Measurements from ENCODE around the gene C11orf97.
"Not testable (repeated sequence)": the region's sequence is repeated elsewhere in the genome, so short reads cannot be mapped to it uniquely, and the experiment has no call there.

The C11orf97 gene

GRCh38 chr11:94511932-94512781 is at the start of gene C11orf97:
C11orf97 (plus strand) TSS chr11:94512461; CDS start chr11:94512529, 68 bp downstream.
- no peak for DNase-seq (ENCODE audit: low read depth)

DNA sequence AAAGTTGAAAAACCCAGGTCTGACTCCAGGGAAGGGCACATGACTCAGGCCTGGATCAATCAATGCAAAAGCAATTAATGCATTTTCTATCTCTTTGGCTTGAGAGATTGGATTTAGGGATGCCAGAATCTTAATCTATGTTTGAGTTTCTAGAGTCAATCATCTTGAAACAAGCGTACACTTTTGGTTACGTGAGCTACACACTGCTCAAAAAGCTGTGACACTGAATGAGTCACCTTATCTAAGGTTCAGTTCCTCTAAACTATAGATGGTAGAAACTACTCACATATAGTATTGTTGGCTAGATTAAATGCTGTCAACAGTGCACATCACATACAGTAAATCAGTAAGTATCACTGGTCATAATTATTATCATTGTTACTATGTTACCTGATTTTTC is 42.8 kb upstream of the C11orf97 start:
- DNase-seq (ENCODE audit: low read depth), result no peak

DNA sequence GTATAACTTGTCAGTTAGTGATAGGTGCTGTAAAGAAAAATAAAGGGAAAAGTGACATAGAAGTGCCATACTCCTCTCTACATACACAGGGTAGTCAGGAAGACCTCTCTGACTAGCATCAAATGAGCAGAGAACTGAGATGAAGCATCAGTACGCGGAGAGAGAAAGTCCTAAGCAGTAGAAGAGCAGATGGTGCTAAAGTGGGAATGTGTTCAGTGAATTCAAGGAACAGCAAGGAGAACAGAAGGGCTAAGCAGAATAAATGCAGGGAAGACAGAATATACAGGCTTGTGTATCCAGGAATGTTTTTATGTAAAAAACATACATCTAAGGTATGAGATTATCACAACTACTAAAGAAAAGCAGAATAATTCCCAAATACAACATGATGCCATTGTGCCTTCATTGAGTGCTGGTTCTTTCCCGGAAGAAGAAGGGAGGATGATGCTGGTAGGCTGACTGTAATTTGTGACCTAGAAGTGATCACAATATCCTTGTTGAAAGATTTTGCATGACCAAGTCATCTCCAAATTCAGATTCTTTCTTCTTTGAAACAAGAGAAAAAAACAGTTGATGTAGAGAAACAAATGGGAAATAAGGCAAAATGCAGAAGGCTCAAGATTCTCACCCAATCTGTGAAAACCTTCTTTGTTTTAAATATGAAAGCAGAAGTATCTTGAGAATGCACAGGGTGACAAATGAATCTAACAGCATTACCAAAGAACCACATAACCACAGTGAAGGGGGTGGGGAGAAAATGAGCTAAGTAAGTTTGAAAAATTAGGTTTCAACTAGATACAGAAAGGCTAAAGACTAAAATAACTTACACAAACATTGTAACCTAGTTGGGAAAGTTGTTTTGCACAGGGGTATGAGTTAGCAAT is 39.1 kb upstream of the C11orf97 start:
- DNase-seq (ENCODE audit: low read depth), result no peak

DNA sequence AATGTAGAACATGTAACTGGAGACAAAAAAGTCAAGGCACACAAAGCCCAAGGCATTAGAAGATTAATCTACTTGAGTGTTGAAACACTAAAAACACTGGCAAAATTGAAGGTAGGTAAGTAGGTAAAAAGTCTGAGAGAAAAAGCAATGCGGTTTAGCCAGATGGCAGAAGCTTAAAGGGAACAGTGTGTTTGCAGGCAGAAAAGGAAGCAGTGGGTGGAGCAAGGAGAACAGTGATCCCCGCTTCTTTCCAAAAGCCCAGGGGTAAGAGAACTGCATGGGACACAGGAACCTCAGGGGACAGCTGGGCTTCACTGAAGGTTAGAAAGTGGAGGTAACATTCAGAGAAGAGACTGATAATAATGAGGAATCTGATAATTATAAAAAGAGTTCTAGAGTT is 34.6 kb upstream of the C11orf97 start:
- DNase-seq (ENCODE audit: low read depth), result no peak

DNA sequence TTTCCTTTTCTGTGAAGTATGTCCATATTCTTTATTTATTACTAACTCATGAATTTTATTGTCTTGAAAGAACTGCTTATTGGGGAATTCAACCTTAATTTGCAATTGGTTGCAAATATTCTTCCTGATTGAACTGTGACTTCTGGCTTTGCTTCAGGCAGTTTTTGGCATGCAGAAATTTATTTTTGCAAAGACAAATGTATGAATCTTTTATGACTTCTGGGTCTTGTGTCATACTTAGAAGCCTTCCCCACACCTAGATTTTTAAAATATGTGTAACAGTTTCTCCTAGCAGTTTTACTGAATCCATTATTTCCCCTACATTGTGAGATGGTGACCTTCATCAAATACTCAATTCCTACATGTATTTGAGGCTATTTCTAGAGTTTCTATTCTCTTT is 30.9 kb upstream of the C11orf97 start:
- DNase-seq (ENCODE audit: low read depth), result no peak

- DNase-seq (ENCODE audit: low read depth), result no peak
These were observed 26.2 kb upstream of the C11orf97 start for GRCh38 chr11:94486068-94486467.

DNA sequence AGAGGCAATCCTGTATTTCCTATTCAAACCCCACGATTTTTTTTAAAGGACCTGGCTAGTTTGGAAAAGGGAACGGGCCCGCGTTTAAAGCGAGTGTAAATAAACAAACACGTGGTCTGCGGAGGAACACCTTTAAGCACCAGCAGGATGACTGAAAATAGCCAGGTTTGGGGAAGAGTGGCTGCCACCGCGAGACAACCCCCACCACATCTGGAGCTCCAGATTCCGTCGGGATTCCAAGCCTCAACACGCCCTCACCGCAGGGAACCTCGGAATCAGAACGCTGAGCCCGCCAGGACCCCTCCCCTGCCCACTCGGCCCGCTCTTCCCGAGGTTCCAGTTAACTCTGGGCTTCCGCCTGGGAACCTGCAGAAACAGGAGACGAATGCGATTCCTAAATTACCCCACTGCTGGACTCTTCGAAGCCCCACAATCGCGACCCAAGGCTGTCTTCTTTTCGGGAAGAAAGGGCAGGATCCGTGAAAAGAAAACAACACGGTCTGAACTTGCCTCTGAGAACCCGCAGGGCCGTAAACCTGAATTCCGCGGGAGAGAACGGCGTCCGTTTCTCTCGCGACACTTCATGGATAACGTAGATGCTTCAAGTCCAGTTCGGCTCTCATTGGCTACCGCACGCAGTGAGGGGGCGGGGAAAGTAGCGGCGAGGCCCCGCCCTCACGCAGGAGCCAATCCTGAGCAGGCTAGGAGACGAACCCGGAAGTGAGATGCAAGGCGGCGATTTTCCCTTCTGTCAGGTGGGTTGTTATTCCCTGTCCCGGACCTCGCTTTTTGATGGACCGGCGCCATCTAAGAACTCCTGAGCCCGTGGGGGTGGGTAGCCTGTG is 18.8 kb upstream of the C11orf97 start, which contains the start of the genes ANKRD49 and MRE11:
Gene ANKRD49 (plus strand): TSS at position 704 of the 845 bp plus-strand sequence. CDS start 2,710 bp downstream, outside the sequence.
Gene MRE11 (minus strand): TSS at position 564 of the 845 bp plus-strand sequence. CDS start 1,043 bp downstream, outside the sequence.
- DNase-seq (ENCODE audit: low read depth), result peak; percentile 95

- no peak for DNase-seq (ENCODE audit: low read depth)
These were observed 18.1 kb upstream of the C11orf97 start for GRCh38 chr11:94494126-94494680.

- DNase-seq (ENCODE audit: low read depth), result no peak
These were observed 12.1 kb upstream of the C11orf97 start for GRCh38 chr11:94500181-94500580.

- no peak for DNase-seq (ENCODE audit: low read depth)
These were observed 10.7 kb upstream of the C11orf97 start for GRCh38 chr11:94501522-94501921.

- peak; percentile 35 for DNase-seq (ENCODE audit: low read depth)
These were observed 7.5 kb upstream of the C11orf97 start for GRCh38 chr11:94504689-94505293.

GRCh38 chr11:94506513-94506912 is 5.7 kb upstream of the C11orf97 start:
- not testable (repeated sequence) for DNase-seq (ENCODE audit: low read depth)

- DNase-seq (ENCODE audit: low read depth), result no peak
These were observed 4.8 kb upstream of the C11orf97 start for GRCh38 chr11:94507485-94507884.

- no peak for DNase-seq (ENCODE audit: low read depth)
These were observed 830 bp downstream of the C11orf97 start for GRCh38 chr11:94513091-94513490.

- DNase-seq (ENCODE audit: low read depth), result no peak
These were observed 3.1 kb downstream of the C11orf97 start for GRCh38 chr11:94515398-94515797.

DNA sequence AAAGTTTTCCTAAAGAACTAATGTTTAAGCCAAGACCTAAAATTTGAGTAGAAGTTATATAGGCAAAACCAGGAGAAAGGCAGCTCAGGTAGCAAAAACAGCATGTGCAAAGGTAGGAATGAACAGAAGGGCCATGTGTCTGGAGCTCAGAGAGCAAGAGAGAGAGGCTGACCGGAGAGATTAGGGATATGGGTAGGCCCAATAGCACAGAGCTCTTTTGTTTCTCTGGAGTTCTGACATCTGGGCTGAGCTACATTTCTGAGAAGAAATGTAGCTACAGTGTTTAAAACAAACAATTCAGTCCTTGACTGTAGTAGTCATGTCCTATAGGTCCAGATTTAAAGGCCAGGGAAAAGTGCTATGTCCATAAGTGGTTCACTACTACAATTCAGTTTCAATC is 4.5 kb downstream of the C11orf97 start:
- no peak for DNase-seq (ENCODE audit: low read depth)

GRCh38 chr11:94518300-94518699 is 6.0 kb downstream of the C11orf97 start:
- DNase-seq (ENCODE audit: low read depth), result no peak

DNA sequence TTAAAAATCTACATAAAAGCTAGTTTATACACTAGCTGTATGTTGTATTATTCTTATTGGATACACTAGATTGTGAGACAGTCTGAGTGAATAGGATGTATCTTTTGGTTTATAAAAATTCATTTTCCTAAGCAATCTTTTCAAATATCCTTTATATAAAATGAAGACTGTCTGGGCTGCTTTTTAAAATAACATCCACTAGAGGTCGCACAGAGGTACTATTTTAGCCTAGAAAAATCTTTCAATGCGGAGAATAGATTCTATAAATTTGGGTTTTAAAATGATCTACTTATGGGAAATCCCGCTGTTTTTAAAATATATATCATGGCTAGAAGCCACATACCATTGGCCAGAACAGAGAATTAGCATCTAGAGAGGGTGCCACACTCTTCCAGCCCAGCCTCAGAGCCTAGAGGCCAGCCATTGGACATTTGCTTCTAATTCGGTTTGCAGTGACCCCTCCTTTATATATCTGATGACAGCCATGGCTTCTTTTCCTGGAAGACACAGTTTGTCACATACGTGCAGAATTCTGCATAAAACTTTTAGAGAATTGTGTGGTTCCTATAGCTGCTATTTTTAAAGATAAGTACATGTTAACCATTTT is 7.3 kb downstream of the C11orf97 start:
- DNase-seq (ENCODE audit: low read depth), result no peak

DNA sequence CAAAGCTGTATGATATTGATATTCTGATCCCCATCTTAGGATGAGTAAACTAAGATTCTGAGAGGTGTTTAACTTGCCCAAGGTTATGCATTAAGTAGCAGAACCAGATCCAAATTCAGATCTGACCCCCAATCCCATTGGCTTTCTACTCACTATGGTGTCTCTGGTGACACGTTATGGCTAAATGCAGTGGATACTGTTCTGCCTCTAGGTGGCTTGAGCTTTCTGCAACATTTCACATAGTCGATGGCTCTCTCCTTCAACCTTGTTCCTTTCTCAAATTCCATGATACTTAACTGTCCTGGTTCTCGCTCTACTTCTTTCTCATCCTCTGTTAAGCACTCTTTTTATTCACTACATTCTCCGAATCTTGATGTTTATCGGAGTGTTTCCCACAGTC is 9.4 kb downstream of the C11orf97 start:
- DNase-seq (ENCODE audit: low read depth), result no peak

DNA sequence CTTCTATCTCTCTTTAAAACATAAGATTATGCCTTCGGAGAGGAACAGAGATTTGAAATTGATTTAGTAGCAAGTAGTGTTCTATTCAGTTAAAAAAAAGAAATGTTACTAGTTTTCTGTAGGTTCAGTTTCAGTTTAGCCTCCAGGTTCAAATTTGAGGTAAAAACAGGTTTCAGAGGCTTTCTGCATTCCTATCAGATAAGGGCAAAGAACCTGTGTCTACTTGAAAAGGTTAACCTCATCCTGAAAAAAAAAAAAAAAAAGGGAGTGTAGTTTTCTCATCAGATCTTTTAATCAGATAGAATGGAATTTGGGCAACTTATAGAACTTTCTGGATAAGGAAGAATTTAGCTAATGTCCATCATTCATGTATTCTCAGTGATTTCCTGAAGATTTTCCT is 12.1 kb downstream of the C11orf97 start:
- no peak for DNase-seq (ENCODE audit: low read depth)

Data from HS-27A (cell line).